OCI-LY3 (cell line): ENCODE data around the gene SERPINB7.

Experiments
- H2AFZ ChIP-seq: fragments of 200-600, 300-600 bp; shearing (Covaris generic); 2 replicates; pipeline ENCODE4 v1.6.0; 2014; ENCODE audit warnings: antibody characterized with exemption, low read depth, low read length
- H3K27ac ChIP-seq: fragments of 200-600, 300-600 bp; sonication (generic); 2 replicates; pipeline ENCODE4 v1.5.1; 2014; ENCODE audit warnings: mild to moderate bottlenecking, low read length, moderate library complexity, mixed read lengths
- H3K27me3 ChIP-seq: fragments of 200-600, 300-600 bp; sonication (generic); 2 replicates; pipeline ENCODE4 v1.6.1; 2014; ENCODE audit warnings: low read depth, low read length, mixed read lengths
- H3K36me3 ChIP-seq: fragments of 200-600, 300-600 bp; sonication (generic); replicated peaks from 2 replicates; pipeline ENCODE3; 2014; ENCODE audit warnings: low read depth, low read length, mixed read lengths
- H3K4me1 ChIP-seq: fragments of 300-600, 200-600 bp; sonication (generic); 2 replicates; pipeline ENCODE4 v1.6.1; 2014; ENCODE audit warnings: low read length, mixed read lengths
- H3K4me2 ChIP-seq: fragments of 200-600, 300-600 bp; sonication (generic); 2 replicates; pipeline ENCODE4 v1.6.1; 2014; ENCODE audit warnings: low read length, mixed read lengths
- H3K4me3 ChIP-seq: fragments of 300-600, 200-600 bp; sonication (generic); 2 replicates; pipeline ENCODE4 v1.5.1; 2014; ENCODE audit warnings: antibody characterized with exemption, mild to moderate bottlenecking, low read length, moderate library complexity
- H3K79me2 ChIP-seq: fragments of 300-600, 200-600 bp; shearing (Covaris generic); 2 replicates; pipeline ENCODE4 v1.6.1; 2014; ENCODE audit warnings: mild to moderate bottlenecking, low read length, mixed read lengths
- H3K9ac ChIP-seq: fragments of 300-600, 200-600 bp; shearing (Covaris generic); 2 replicates; pipeline ENCODE4 v1.6.0; 2014; ENCODE audit warnings: mild to moderate bottlenecking, low read length, moderate library complexity
- H3K9me3 ChIP-seq: fragments of 200-600, 300-600 bp; shearing (Covaris generic); 2 replicates; pipeline ENCODE4 v1.6.1; 2014; ENCODE audit warnings: low read length, mixed read lengths; ENCODE audit not compliant: insufficient read depth
- H4K20me1 ChIP-seq: fragments of 200-600, 300-600 bp; sonication (generic); 2 replicates; pipeline ENCODE4 v1.6.1; 2016; ENCODE audit warnings: low read length, mixed read lengths; ENCODE audit not compliant: insufficient read depth
- CTCF ChIP-seq: fragments of 200-600, 300-600 bp; sonication (generic); IDR thresholded peaks from 2 replicates; pipeline ENCODE4 v1.5.1; 2014; ENCODE audit warnings: antibody characterized with exemption, low read length, low read depth
- EZH2phosphoT487 ChIP-seq: fragments of 200-600 bp; shearing (Covaris generic); IDR thresholded peaks from 2 replicates; pipeline ENCODE4 v1.6.1; 2018; ENCODE audit warnings: antibody characterized with exemption, mixed run types, low read depth

The SERPINB7 gene

GRCh38 chr18:63824220-63824525 lies 49.0 kb downstream of the SERPINB7 start:
- H3K36me3 ChIP-seq, result no peaks in the 10 kb centered on the region
- H2AFZ ChIP-seq, result no peak overlapping the region
- H3K4me3 ChIP-seq, result no peak overlapping the region
- no peaks in the 10 kb centered on the region for H4K20me1 ChIP-seq
- peaks cover 7% of the 10 kb centered on the region for H3K4me1 ChIP-seq
- no peaks in the 10 kb centered on the region for H3K79me2 ChIP-seq
- H3K27ac ChIP-seq, result no peak overlapping the region
- no peaks in the 10 kb centered on the region for H3K9me3 ChIP-seq
- peaks cover 27% of the 10 kb centered on the region for H3K27me3 ChIP-seq
- TF ChIP-seq CTCF (no peak), EZH2phosphoT487 (no peak)
- no peak overlapping the region for H3K9ac ChIP-seq
- H3K4me2 ChIP-seq, result no peak overlapping the region

- no peak overlapping the region for H3K4me3 ChIP-seq
- no peak overlapping the region for H3K9ac ChIP-seq
- H3K4me2 ChIP-seq, result no peak overlapping the region
- H3K4me1 ChIP-seq, result peaks cover 37% of the 10 kb centered on the region
- no peaks in the 10 kb centered on the region for H3K9me3 ChIP-seq
- no peaks in the 10 kb centered on the region for H3K79me2 ChIP-seq
- no peak overlapping the region for H3K27ac ChIP-seq
- H4K20me1 ChIP-seq, result no peaks in the 10 kb centered on the region
- TF ChIP-seq CTCF, result no peak
- TF ChIP-seq EZH2phosphoT487, result no peak
- no peaks in the 10 kb centered on the region for H3K36me3 ChIP-seq
- H2AFZ ChIP-seq, result no peak overlapping the region
- peaks cover 46% of the 10 kb centered on the region for H3K27me3 ChIP-seq
Observed at GRCh38 chr18:63828120-63828519, 52.9 kb downstream of the SERPINB7 start.

GRCh38 chr18:63828656-63829055 lies 53.4 kb downstream of the SERPINB7 start:
- H3K27ac ChIP-seq, result no peak overlapping the region
- H2AFZ ChIP-seq, result no peak overlapping the region
- H3K79me2 ChIP-seq, result no peaks in the 10 kb centered on the region
- TF ChIP-seq CTCF (no peak), EZH2phosphoT487 (no peak)
- H4K20me1 ChIP-seq, result no peaks in the 10 kb centered on the region
- no peaks in the 10 kb centered on the region for H3K9me3 ChIP-seq
- H3K4me2 ChIP-seq, result no peak overlapping the region
- H3K36me3 ChIP-seq, result no peaks in the 10 kb centered on the region
- no peak overlapping the region for H3K9ac ChIP-seq
- H3K4me1 ChIP-seq, result peaks cover 40% of the 10 kb centered on the region
- peaks cover 51% of the 10 kb centered on the region for H3K27me3 ChIP-seq
- no peak overlapping the region for H3K4me3 ChIP-seq

- Histone ChIP-seq H3K27me3 (peaks cover 63% of the 10 kb centered on the region), H3K27ac (no peak overlapping the region), H4K20me1 (no peaks in the 10 kb centered on the region), H3K4me2 (no peak overlapping the region), H3K9ac (no peak overlapping the region), H3K79me2 (no peaks in the 10 kb centered on the region), H2AFZ (no peak overlapping the region), H3K36me3 (no peaks in the 10 kb centered on the region), H3K4me1 (peaks cover 40% of the 10 kb centered on the region), H3K4me3 (no peak overlapping the region), H3K9me3 (no peaks in the 10 kb centered on the region)
- TF ChIP-seq CTCF (no peak), EZH2phosphoT487 (no peak)
Observed at GRCh38 chr18:63829886-63830285, 54.7 kb downstream of the SERPINB7 start.
